HG03457 (cell line): ENCODE results near the gene PDE6D.

Experiments
- ATAC-seq: cut with Tn5 transposase; IDR thresholded peaks from one replicate; pipeline ENCODE4 v1.9.1; 2021; ENCODE audit warnings: moderate number of reproducible peaks; ENCODE audit not compliant: unreplicated experiment

Gene PDE6D

GRCh38 chr2:231685349-231686191 lies 95.5 kb downstream of the PDE6D start:
- no peak for ATAC-seq

GRCh38 chr2:231684314-231685223 lies 96.5 kb downstream of the PDE6D start:
- ATAC-seq, result no peak

- ATAC-seq, result no peak
These were observed 97.5 kb downstream of the PDE6D start for GRCh38 chr2:231683292-231684235.

DNA sequence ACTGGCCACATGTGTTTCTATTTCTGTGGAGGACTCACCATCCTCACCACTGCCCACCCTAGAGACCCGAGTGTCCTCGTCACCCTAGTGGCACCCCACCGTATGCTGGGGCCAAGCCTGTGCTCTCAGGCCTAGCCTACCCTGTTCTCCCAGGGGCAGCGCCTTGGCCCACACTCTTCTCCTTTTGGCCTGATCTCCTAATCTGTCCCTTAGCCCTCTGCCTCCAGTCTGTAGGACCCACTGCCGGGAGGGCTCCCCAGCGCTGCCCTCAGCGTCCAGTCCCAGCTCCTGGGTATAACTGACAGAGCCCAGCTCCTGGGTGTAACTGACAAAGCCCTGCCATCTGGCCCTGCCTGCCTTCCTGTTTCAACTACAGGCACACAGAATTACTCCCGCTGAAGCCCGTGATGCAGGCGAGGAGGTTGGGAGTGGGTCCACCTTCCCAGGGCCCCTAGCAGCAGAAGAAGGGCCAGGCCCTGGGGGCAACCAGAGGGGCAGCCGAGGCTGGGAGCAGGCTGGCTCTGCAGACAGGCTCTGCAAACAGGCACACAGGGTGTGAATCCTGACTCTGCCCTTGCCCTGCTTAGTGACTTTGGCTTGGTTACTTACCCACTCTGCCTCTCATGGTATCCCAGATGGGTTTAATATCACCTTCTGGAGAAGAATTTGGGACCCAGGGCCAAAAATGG lies 98.3 kb downstream of the PDE6D start:
- ATAC-seq, result no peak
